IMR-90 (cell line): ENCODE measurements around the gene IL18. TPM values are rescaled to one million over a fixed set of nuclear protein-coding genes. Genes with fewer than 3 reads are reported as not detected.

Experiments
- ATAC-seq: fragments of 200-7000 bp; cut with Tn5 transposase; 2 replicates; pipeline ENCODE4 v1.9.1; 2020; ENCODE audit warnings: low read depth, mild to moderate bottlenecking, moderate library complexity
- BruUV-seq: library from RNA; stranded (reverse); fragments of 400-500 nt; replicated peaks from 2 replicates; lab custom pipeline; 2021; lab: Mats Ljungman, UMichigan
- CTCF ChIA-PET: fragments of 300-600 bp; formaldehyde crosslinking; extraction: SDS; loops from one replicate; lab custom pipeline; 2021; ENCODE audit warnings: antibody characterized with exemption; lab: Yijun Ruan, JAX
- POLR2A ChIA-PET: fragments of 300-600 bp; sonication (Branson Sonifier 250); formaldehyde crosslinking; loops from one replicate; lab custom pipeline; 2022; ENCODE audit warnings: antibody characterized with exemption; ENCODE audit not compliant: unreplicated experiment; lab: Charles Lee
- DNase-seq: peaks from one replicate; pipeline ENCODE4 v3.0.0; 2013
- H2AFZ ChIP-seq: replicated peaks from 2 replicates; pipeline ENCODE3; 2013; ENCODE audit warnings: low read length, mild to moderate bottlenecking; ENCODE audit not compliant: poor library complexity
- H2AK5ac ChIP-seq: 2 replicates; pipeline ENCODE4 v1.6.1; 2013; ENCODE audit warnings: low read depth, low read length, inconsistent platforms
- H2AK9ac ChIP-seq: replicated peaks from 2 replicates; pipeline ENCODE3; 2013; ENCODE audit warnings: mild to moderate bottlenecking, low read depth, low read length, moderate library complexity; ENCODE audit not compliant: poor library complexity
- H2BK120ac ChIP-seq: 2 replicates; pipeline ENCODE4 v1.6.1; 2013; ENCODE audit warnings: low read depth, low read length, inconsistent platforms
- H2BK15ac ChIP-seq: 3 replicates; pipeline ENCODE4 v1.6.1; 2013; ENCODE audit warnings: low read depth, low read length, inconsistent platforms
- H2BK20ac ChIP-seq: 2 replicates; pipeline ENCODE4 v1.6.1; 2013; ENCODE audit warnings: low read depth, mild to moderate bottlenecking, inconsistent platforms, low read length, moderate library complexity
- H2BK5ac ChIP-seq: 2 replicates; pipeline ENCODE4 v1.6.1; 2013; ENCODE audit warnings: mild to moderate bottlenecking, low read depth, low read length, inconsistent platforms; ENCODE audit not compliant: poor library complexity, severe bottlenecking
- H3K14ac ChIP-seq: replicated peaks from 2 replicates; pipeline ENCODE4 v1.6.1; 2013; ENCODE audit warnings: low read depth, low read length, inconsistent platforms
- H3K18ac ChIP-seq: 2 replicates; pipeline ENCODE4 v1.6.1; 2013; ENCODE audit warnings: low read depth, low read length, control low read depth
- H3K23ac ChIP-seq: 2 replicates; pipeline ENCODE4 v1.6.1; 2013; ENCODE audit warnings: low read depth, low read length, inconsistent platforms
- H3K27ac ChIP-seq: 2 replicates; pipeline ENCODE4 v1.5.1; 2013; ENCODE audit warnings: mild to moderate bottlenecking, control low read depth, low read length; ENCODE audit not compliant: insufficient read depth
- H3K27me3 ChIP-seq: 2 replicates; pipeline ENCODE4 v1.6.1; 2013; ENCODE audit warnings: low read length; ENCODE audit not compliant: control insufficient read depth, insufficient read depth
- H3K36me3 ChIP-seq: 2 replicates; pipeline ENCODE4 v1.6.1; 2013; ENCODE audit warnings: low read length, mixed read lengths; ENCODE audit not compliant: control insufficient read depth, insufficient read depth
- H3K4ac ChIP-seq: 2 replicates; pipeline ENCODE4 v1.6.1; 2013; ENCODE audit warnings: low read depth, low read length, inconsistent platforms
- H3K4me1 ChIP-seq: 2 replicates; pipeline ENCODE4 v1.6.1; 2013; ENCODE audit warnings: low read length, mixed read lengths; ENCODE audit not compliant: control insufficient read depth, insufficient read depth
- H3K4me2 ChIP-seq: 2 replicates; pipeline ENCODE4 v1.6.1; 2013; ENCODE audit warnings: low read depth, mild to moderate bottlenecking, control low read depth, low read length, moderate library complexity
- H3K4me3 ChIP-seq: 2 replicates; pipeline ENCODE4 v1.5.1; 2013; ENCODE audit warnings: low read depth, mild to moderate bottlenecking, control low read depth, low read length, moderate library complexity; ENCODE audit not compliant: insufficient read depth
- H3K56ac ChIP-seq: 2 replicates; pipeline ENCODE4 v1.6.1; 2013; ENCODE audit warnings: low read length, inconsistent platforms; ENCODE audit not compliant: insufficient read depth; ENCODE audit errors: extremely low read depth
- H3K79me1 ChIP-seq, 2 experiments: 2 replicates each; pipeline ENCODE4 v1.6.1; 2013; ENCODE audit warnings: low read length in 2 of 2, inconsistent platforms in 1 of 2, low read depth in 1 of 2
- H3K9ac ChIP-seq: 2 replicates; pipeline ENCODE4 v1.6.1; 2013; ENCODE audit warnings: low read depth, low read length, control low read depth
- H3K9me1 ChIP-seq: 2 replicates; pipeline ENCODE4 v1.6.1; 2013; ENCODE audit warnings: low read length, inconsistent platforms; ENCODE audit not compliant: insufficient read depth
- H3K9me3 ChIP-seq: 2 replicates; pipeline ENCODE4 v1.6.1; 2013; ENCODE audit warnings: low read length; ENCODE audit not compliant: control insufficient read depth, insufficient read depth
- H4K20me1 ChIP-seq: 2 replicates; pipeline ENCODE4 v1.6.1; 2013; ENCODE audit warnings: low read length, inconsistent platforms; ENCODE audit not compliant: insufficient read depth
- H4K5ac ChIP-seq: 2 replicates; pipeline ENCODE4 v1.6.1; 2013; ENCODE audit warnings: mild to moderate bottlenecking, low read depth, low read length, control low read depth
- H4K8ac ChIP-seq, 2 experiments: 2 replicates each; pipeline ENCODE4 v1.6.1; 2013; ENCODE audit warnings: low read depth in 2 of 2, low read length in 2 of 2, control low read depth in 1 of 2, inconsistent platforms in 1 of 2
- H4K91ac ChIP-seq: 2 replicates; pipeline ENCODE4 v1.6.1; 2013; ENCODE audit warnings: low read depth, low read length, inconsistent platforms; ENCODE audit not compliant: insufficient read depth
- BHLHE40 ChIP-seq: fragments of 150-350 bp; IDR thresholded peaks from 2 replicates; pipeline ENCODE4 v1.6.1; 2016; ENCODE audit warnings: mild to moderate bottlenecking, low read depth, low read length
- CEBPB ChIP-seq: IDR thresholded peaks from 2 replicates; pipeline ENCODE4 v1.6.1; 2012; ENCODE audit warnings: low read depth, low read length, improper control_type of control experiment
- CHD1 ChIP-seq: IDR thresholded peaks from 2 replicates; pipeline ENCODE4 v1.6.1; 2012; ENCODE audit warnings: low read depth, low read length, improper control_type of control experiment
- CTCF ChIP-seq: conservative IDR thresholded peaks from 2 replicates; pipeline ENCODE4 v1.5.1; 2012; ENCODE audit warnings: mild to moderate bottlenecking, low read depth, low read length, improper control_type of control experiment
- ELK1 ChIP-seq: fragments of 150-350 bp; IDR thresholded peaks from 2 replicates; pipeline ENCODE4 v1.6.1; 2016; ENCODE audit warnings: low read depth, mild to moderate bottlenecking, low read length, moderate library complexity, borderline replicate concordance
- FOS ChIP-seq: fragments of 150-350 bp; IDR thresholded peaks from 2 replicates; pipeline ENCODE4 v1.6.1; 2016; ENCODE audit warnings: low read depth, low read length
- MAFK ChIP-seq: IDR thresholded peaks from 2 replicates; pipeline ENCODE4 v1.6.1; 2012; ENCODE audit warnings: low read depth, low read length, improper control_type of control experiment
- MAZ ChIP-seq: IDR thresholded peaks from 2 replicates; pipeline ENCODE4 v1.6.1; 2012; ENCODE audit warnings: low read depth, mild to moderate bottlenecking, low read length, improper control_type of control experiment, moderate library complexity, borderline replicate concordance
- MXI1 ChIP-seq: IDR thresholded peaks from 2 replicates; pipeline ENCODE4 v1.6.1; 2012; ENCODE audit warnings: low read depth, mild to moderate bottlenecking, low read length, moderate library complexity, borderline replicate concordance
- NFE2L2 ChIP-seq: fragments of 150-350 bp; IDR thresholded peaks from 2 replicates; pipeline ENCODE4 v1.6.1; 2016; ENCODE audit warnings: low read depth, mild to moderate bottlenecking, low read length
- POLR2A ChIP-seq: IDR thresholded peaks from 2 replicates; pipeline ENCODE4 v1.6.1; 2012; ENCODE audit warnings: mild to moderate bottlenecking, low read depth, low read length
- RAD21 ChIP-seq: IDR thresholded peaks from 2 replicates; pipeline ENCODE4 v1.6.1; 2012; ENCODE audit warnings: low read length, improper control_type of control experiment
- RCOR1 ChIP-seq: IDR thresholded peaks from 2 replicates; pipeline ENCODE4 v1.6.1; 2012; ENCODE audit warnings: mild to moderate bottlenecking, low read length, improper control_type of control experiment; ENCODE audit not compliant: insufficient replicate concordance
- USF2 ChIP-seq: fragments of 150-350 bp; IDR thresholded peaks from 2 replicates; pipeline ENCODE4 v1.6.1; 2017; ENCODE audit warnings: mild to moderate bottlenecking, antibody characterized with exemption, low read length, low read depth
- WGBS, 2 experiments: methylation state at CpG; one replicate each; pipeline versions ENCODE4 v1.1.5 to v1.1.7; 2013; ENCODE audit warnings: missing lambda C conversion rate in 2 of 2; ENCODE audit not compliant: insufficient read length in 1 of 2; ENCODE audit errors: extremely low coverage in 2 of 2; 5-methylcytosine and 5-hydroxymethylcytosine counted together
- dilution Hi-C: fragments of 300-500 bp; cut with HindIII; formaldehyde crosslinking; loops from one replicate; pipeline ENCODE4 v1.14.3; 2018; ENCODE audit warnings: low sequenced_read_pairs; ENCODE audit not compliant: unreplicated experiment
- in situ Hi-C: fragments of 300-500 bp; cut with MboI; formaldehyde crosslinking; loops from 3 replicates; pipeline ENCODE4 v1.14.3; 2019; ENCODE audit warnings: low sequenced_read_pairs, inconsistent platforms, mixed read lengths
- intact Hi-C: fragments of 100-400 bp; cut with micrococcal nuclease; formaldehyde crosslinking; loops from 2 replicates; pipeline ENCODE4 v1.10.0; 2022
- polyA plus RNA-seq, 3 experiments: library from polyadenylated mRNA; depleted of rRNA; stranded (reverse); fragments of >200 nt; gene quantifications; 2 replicates each; pipeline ENCODE4 v1.2.3, GENCODE V29; 2012; ENCODE audit warnings: low replicate concordance in 1 of 3
- total RNA-seq: library from RNA; depleted of rRNA; stranded (reverse); fragments of >200 nt; gene quantifications from 2 replicates; pipeline ENCODE4 v1.2.3, GENCODE V29; 2012

IL18 gene
- total and polyA plus RNA-seq, 2 of the 4 experiments (the other 2 are of a cell fraction) = 0.54 to 0.96 TPM

GRCh38 chr11:112162761-112163546 lies 940 bp downstream of the IL18 start:
- DNase-seq = peak; percentile 42
- Histone ChIP-seq H3K27ac (no peak overlapping the region), H3K9me3 (no peaks in the 10 kb centered on the region), H3K56ac (no peak overlapping the region), H2BK20ac (no peak overlapping the region), H3K27me3 (no peaks in the 10 kb centered on the region), H3K14ac (no peak overlapping the region), H3K36me3 (no peaks in the 10 kb centered on the region), H2AK9ac (no peak overlapping the region), H4K8ac (no peak overlapping the region), H3K23ac (no peak overlapping the region), H3K4ac (no peak overlapping the region), H3K18ac (no peak overlapping the region), H4K5ac (no peak overlapping the region), H2AFZ (no peak overlapping the region), H2BK15ac (no peak overlapping the region), H3K9ac (no peak overlapping the region), H2BK5ac (no peak overlapping the region), H4K20me1 (no peaks in the 10 kb centered on the region), H3K4me1 (peaks cover 7% of the 10 kb centered on the region), H3K4me2 (peak overlapping the region; percentile 54; the same call in 1 of the 2 replicates), H4K91ac (no peak overlapping the region), H2AK5ac (no peak overlapping the region), H3K4me3 (no peak overlapping the region), H3K79me1 (no peaks in the 10 kb centered on the region), H2BK120ac (no peak overlapping the region; the same call in 1 of the 2 replicates), H3K9me1 (0 out of 2 replicates have a peak, but pooled peaks cover 3% of the 10 kb centered on the region)
- peak; percentile 64 for ATAC-seq
- no TSS peak for BruUV-seq
- POLR2A ChIA-PET = no interaction called here
- no CpG with 5 or more reads among the region's 6 CpGs for WGBS, 2 experiments
- dilution Hi-C loops = no loop called here
- in situ Hi-C loops = no loop called here
- TF ChIP-seq RCOR1 = no peak
- no peak for TF ChIP-seq ELK1
- no peak for TF ChIP-seq MAZ
- TF ChIP-seq FOS = no peak
- no peak for TF ChIP-seq POLR2A
- no peak for TF ChIP-seq CHD1
- no peak for TF ChIP-seq CTCF
- TF ChIP-seq BHLHE40 = no peak
- no peak for TF ChIP-seq RAD21
- TF ChIP-seq USF2 = no peak
- no peak for TF ChIP-seq NFE2L2
- TF ChIP-seq MAFK = no peak
- TF ChIP-seq CEBPB = no peak
- TF ChIP-seq MXI1 = no peak
- intact Hi-C loops = no loop called here
- CTCF ChIA-PET = interaction anchor here (0.6 to 1.4 kb wide), 3 partner anchors 12 to 178 kb away, joined by 3 to 4 read pairs (median 3); partner anchors contain the start of gene BCO2
